MM.1S (cell line): ENCODE measurements around the gene FLYWCH1.

Experiments
- DNase-seq: peaks from one replicate; pipeline ENCODE4 v3.0.0-alpha.2; 2015
- H2AFZ ChIP-seq: fragments of 300-600 bp; sonication (generic); 2 replicates; pipeline ENCODE4 v1.6.0; 2016; ENCODE audit warnings: antibody characterized with exemption, low read length
- H3F3A ChIP-seq: fragments of 300-600 bp; sonication (generic); 2 replicates; pipeline ENCODE4 v1.6.1; 2016; ENCODE audit warnings: mild to moderate bottlenecking, antibody characterized with exemption, low read length, moderate library complexity, mixed read lengths; ENCODE audit not compliant: insufficient read depth
- H3K27ac ChIP-seq: fragments of 300-600 bp; sonication (generic); 2 replicates; pipeline ENCODE4 v1.5.1; 2016; ENCODE audit warnings: mild to moderate bottlenecking, low read length
- H3K27me3 ChIP-seq: fragments of 300-600 bp; sonication (generic); replicated peaks from 2 replicates; pipeline ENCODE4 v1.6.0; 2016; ENCODE audit warnings: low read length; ENCODE audit not compliant: insufficient read depth
- H3K36me3 ChIP-seq: fragments of 300-600 bp; sonication (generic); replicated peaks from 2 replicates; pipeline ENCODE4 v1.6.1; 2016; ENCODE audit warnings: mild to moderate bottlenecking, low read length, mixed read lengths; ENCODE audit not compliant: insufficient read depth
- H3K4me1 ChIP-seq: fragments of 300-600 bp; sonication (generic); 2 replicates; pipeline ENCODE4 v1.6.1; 2016; ENCODE audit warnings: low read length, mixed read lengths
- H3K4me2 ChIP-seq: fragments of 300-600 bp; sonication (generic); 2 replicates; pipeline ENCODE4 v1.6.0; 2016; ENCODE audit warnings: low read depth, low read length
- H3K4me3 ChIP-seq: fragments of 300-600 bp; sonication (generic); 2 replicates; pipeline ENCODE4 v1.5.1; 2016; ENCODE audit warnings: low read length, mixed read lengths
- H3K79me2 ChIP-seq: fragments of 300-600 bp; sonication (generic); 2 replicates; pipeline ENCODE4 v1.6.1; 2016; ENCODE audit warnings: mixed run types, low read length, mixed read lengths
- H3K9ac ChIP-seq: fragments of 300-600 bp; sonication (generic); 2 replicates; pipeline ENCODE4 v1.6.1; 2016; ENCODE audit warnings: low read length, mixed read lengths
- H3K9me2 ChIP-seq: fragments of 300-600 bp; sonication (generic); replicated peaks from 2 replicates; pipeline ENCODE4 v1.6.1; 2016; ENCODE audit warnings: mild to moderate bottlenecking, low read length, mixed read lengths; ENCODE audit not compliant: insufficient read depth
- H3K9me3 ChIP-seq: fragments of 300-600 bp; sonication (generic); replicated peaks from 2 replicates; pipeline ENCODE4 v1.6.1; 2016; ENCODE audit warnings: mild to moderate bottlenecking, low read length, mixed read lengths; ENCODE audit not compliant: insufficient read depth
- H4K20me1 ChIP-seq: fragments of 300-600 bp; sonication (generic); 2 replicates; pipeline ENCODE4 v1.6.1; 2016; ENCODE audit warnings: mild to moderate bottlenecking, low read length, moderate library complexity, mixed read lengths; ENCODE audit not compliant: insufficient read depth
- CTCF ChIP-seq: fragments of 300-600 bp; sonication (generic); IDR thresholded peaks from 2 replicates; pipeline ENCODE4 v1.5.1; 2016; ENCODE audit warnings: antibody characterized with exemption, low read length, mixed read lengths
- EZH2 ChIP-seq: fragments of 300-600 bp; sonication (generic); optimal IDR thresholded peaks from 2 replicates; pipeline ENCODE3; 2017; ENCODE audit warnings: low read depth, mild to moderate bottlenecking, antibody characterized with exemption, low read length, mixed read lengths
- EZH2phosphoT487 ChIP-seq: fragments of 300-600 bp; sonication (generic); IDR thresholded peaks from 2 replicates; pipeline ENCODE4 v1.6.1; 2018; ENCODE audit warnings: antibody characterized with exemption, low read length

The FLYWCH1 gene

GRCh38 chr16:2996298-2996697, 84.6 kb downstream of the FLYWCH1 start:
- Histone ChIP-seq H3F3A (no peaks in the 10 kb centered on the region), H3K4me3 (no peak overlapping the region), H3K4me1 (no peaks in the 10 kb centered on the region), H3K27me3 (peaks cover 100% of the 10 kb centered on the region), H3K9ac (no peak overlapping the region), H3K9me2 (no peaks in the 10 kb centered on the region), H4K20me1 (no peaks in the 10 kb centered on the region), H3K27ac (no peak overlapping the region), H3K36me3 (no peaks in the 10 kb centered on the region), H3K4me2 (no peak overlapping the region), H2AFZ (no peak overlapping the region), H3K79me2 (no peaks in the 10 kb centered on the region), H3K9me3 (no peaks in the 10 kb centered on the region)
- DNase-seq, result no peak
- TF ChIP-seq CTCF (no peak), EZH2phosphoT487 (no peak), EZH2 (no peak)

GRCh38 chr16:2999929-3000328, 88.2 kb downstream of the FLYWCH1 start:
- Histone ChIP-seq H3K36me3 (no peaks in the 10 kb centered on the region), H3K4me2 (no peak overlapping the region), H3K4me1 (no peaks in the 10 kb centered on the region), H3K27me3 (peaks cover 78% of the 10 kb centered on the region), H2AFZ (no peak overlapping the region), H3K9me3 (no peaks in the 10 kb centered on the region), H3K79me2 (no peaks in the 10 kb centered on the region), H3K9me2 (no peaks in the 10 kb centered on the region), H3K4me3 (no peak overlapping the region), H3F3A (no peaks in the 10 kb centered on the region), H3K27ac (no peak overlapping the region), H3K9ac (no peak overlapping the region), H4K20me1 (no peaks in the 10 kb centered on the region)
- DNase-seq, result no peak
- TF ChIP-seq CTCF (no peak), EZH2 (no peak), EZH2phosphoT487 (no peak)

- H3K9ac ChIP-seq, result no peak overlapping the region
- peaks cover 72% of the 10 kb centered on the region for H3K27me3 ChIP-seq
- H3K4me3 ChIP-seq, result no peak overlapping the region
- H2AFZ ChIP-seq, result no peak overlapping the region
- H3K27ac ChIP-seq, result no peak overlapping the region
- no peaks in the 10 kb centered on the region for H3K79me2 ChIP-seq
- TF ChIP-seq EZH2phosphoT487, result no peak
- TF ChIP-seq EZH2, result no peak
- no peak for TF ChIP-seq CTCF
- H3K4me1 ChIP-seq, result no peaks in the 10 kb centered on the region
- H4K20me1 ChIP-seq, result no peaks in the 10 kb centered on the region
- H3K4me2 ChIP-seq, result no peak overlapping the region
- no peaks in the 10 kb centered on the region for H3K36me3 ChIP-seq
- no peaks in the 10 kb centered on the region for H3F3A ChIP-seq
- DNase-seq, result no peak
- H3K9me2 ChIP-seq, result no peaks in the 10 kb centered on the region
- no peaks in the 10 kb centered on the region for H3K9me3 ChIP-seq
Measured at GRCh38 chr16:3000540-3000939, 88.8 kb downstream of the FLYWCH1 start.
